ENCODE results near the gene TBCD.
"Not testable (repeated sequence)": the region's sequence is repeated elsewhere in the genome, so short reads cannot be mapped to it uniquely, and the experiment has no call there.

The TBCD gene

DNA sequence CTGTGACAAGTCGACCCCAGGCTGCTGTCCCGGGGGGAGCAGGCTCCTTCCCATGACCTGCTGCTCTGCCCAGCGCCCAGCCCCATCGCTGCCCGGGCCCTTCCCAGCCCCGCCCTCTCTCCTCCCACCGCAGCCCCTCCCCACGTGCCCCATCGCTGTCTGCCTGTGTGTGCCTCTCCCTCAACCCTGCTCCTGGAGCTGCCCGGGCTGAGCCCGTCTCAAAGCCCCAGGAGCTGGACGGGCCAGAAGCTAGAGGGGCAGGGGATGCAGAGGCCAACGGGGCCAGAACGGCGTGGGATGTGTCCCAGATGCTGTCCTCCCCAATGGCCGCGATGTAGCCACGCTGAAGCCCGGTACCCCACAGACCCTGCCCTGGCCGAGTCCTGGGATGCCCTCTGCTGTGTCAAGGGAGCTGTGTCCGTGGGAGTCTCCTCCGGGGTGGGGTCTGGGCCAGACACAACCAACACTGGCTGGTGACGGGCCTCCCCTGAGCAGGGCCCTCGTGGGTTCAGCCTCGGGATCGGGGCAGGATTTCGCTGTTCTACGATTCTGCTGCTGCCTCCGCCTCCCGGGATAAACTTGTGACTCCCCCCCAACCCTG is 206.2 kb downstream of the TBCD start:
- no peak for DNase-seq (ENCODE audit: low spot score)

DNA sequence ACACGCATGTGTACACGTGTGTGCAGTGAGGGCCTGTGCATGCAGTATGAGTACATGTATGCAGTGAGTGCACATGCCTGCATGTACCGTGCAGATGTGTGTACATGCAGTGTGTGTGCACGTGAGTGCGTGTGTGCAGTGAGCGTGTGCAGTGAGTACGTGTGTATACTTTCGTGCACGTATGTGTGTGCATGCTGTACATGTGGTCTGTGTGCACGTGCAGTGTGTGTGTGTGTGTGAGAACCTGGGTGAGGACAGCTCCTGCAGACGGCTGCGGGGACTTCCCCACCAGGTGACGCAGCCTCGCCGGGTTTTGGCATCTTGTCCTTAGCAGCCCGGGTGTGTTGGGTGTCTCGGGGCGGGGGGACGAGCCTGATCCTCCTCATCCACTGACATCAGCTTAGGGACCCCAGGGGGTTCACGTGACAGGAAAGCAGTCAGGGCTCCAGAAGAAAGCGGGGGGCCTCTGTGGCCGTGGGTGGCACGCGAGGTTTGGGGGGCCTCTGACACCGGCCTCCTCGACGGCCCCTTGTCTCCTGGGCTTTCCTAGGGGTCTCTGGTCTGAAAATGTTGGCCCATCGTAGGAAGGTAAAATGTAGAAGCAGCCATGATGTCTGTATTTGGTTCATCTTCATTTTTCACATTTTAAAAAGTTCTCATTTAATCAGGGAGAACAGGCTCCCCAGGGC is 207.5 kb downstream of the TBCD start:
- DNase-seq (ENCODE audit: low spot score): no peak

DNA sequence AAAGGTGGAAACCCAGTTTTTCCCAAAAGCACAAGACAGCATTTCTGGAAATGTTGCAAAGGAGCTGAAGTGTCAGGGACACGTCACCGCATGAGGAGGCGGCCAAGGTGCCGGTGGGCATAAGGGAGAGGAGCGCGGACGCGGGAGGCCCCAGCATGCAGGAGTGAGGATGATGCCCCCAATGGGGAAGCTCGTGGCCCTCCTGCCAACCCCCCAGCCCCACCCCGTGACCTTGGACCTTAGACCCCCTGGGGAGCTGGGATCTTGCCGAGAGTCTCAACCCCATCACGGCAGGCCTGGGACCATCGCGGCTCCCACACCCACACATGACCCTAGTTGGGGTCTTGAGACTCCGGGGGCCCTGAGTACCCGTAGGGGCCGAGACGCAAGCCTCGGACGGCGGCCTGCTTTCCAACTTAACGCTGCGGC is 208.1 kb downstream of the TBCD start:
- no peak for DNase-seq (ENCODE audit: low spot score)

DNA sequence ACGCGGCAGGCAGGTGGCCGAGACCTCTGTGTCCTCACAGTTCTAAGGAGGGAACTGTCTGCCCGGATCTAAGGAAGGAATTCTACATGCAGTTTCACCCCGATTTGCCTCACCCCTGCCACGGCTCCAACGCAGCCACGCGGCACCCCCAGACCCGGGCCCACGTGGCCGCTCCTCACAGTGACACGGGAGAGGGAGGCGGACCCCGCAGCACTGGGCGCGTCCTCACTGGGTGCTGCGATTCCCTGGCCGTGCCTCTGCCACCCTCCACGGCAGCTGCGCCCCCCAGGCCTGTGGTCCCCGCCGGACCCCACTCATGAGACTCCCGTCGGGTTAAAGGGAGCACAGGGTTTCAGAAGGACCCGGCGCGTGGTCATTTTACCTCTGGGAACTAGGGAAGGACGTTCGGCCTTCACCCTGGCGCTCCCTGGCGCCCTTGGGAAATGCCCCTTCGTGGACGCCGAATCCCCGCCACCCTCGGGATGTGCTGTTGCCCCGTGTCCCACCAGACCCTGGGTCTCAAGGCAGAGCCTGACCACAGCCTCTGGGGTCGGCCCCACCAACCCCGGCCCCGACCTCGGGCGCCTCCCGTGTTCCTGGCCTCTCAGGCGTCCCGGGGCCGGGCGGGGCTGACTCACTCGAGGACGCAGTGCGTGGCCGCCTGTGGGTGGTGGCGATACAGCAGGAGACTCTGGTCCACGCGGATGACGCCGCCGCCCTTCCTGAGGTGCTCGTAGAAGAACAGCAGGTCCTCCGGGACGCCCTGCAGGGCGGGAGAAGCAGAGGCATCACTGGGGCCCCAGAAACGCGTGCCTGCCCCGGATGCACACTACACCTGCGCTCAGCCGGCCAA is 208.8 kb downstream of the TBCD start:
- DNase-seq (ENCODE audit: low spot score): no peak

DNA sequence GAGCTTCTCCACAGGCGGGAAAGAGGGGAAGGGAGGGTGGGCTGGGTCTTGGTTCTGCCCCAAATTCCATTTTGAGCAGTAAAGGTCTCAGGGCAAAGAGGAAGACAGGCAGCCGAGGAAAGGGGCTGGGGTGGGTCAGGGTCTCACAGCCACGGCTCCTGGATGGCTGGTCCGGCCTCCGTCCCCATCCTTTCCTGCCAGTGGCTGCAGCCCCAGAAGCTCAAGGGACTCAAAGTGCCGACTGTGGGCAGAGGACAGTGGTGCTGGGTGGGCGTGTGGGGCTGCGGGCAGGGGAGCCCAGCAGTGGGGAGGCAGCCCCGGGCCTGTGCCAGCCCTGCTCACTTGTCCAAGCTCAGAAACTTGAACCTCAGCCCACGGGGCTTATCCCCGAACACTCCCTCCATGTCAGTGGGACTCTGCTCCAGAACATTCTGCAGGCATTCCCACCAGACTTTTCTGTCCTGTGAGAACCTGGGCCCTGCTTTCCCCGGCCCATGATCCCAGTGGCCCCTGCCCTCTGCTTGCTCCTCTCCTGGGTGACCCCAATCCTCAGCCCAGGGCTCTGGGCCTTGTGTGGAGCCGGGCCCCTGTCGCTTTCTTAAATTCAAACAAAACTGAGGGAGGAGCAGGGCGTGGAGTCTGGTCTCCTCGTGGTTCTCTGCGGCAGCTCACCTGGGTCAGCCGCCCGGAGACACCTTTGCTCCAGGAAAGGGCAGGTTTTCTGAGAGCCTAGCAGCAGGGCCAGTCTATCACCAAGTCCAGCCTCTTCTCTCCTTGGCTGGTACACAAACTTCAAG is 209.7 kb downstream of the TBCD start:
- DNase-seq (ENCODE audit: low spot score): no peak

DNA sequence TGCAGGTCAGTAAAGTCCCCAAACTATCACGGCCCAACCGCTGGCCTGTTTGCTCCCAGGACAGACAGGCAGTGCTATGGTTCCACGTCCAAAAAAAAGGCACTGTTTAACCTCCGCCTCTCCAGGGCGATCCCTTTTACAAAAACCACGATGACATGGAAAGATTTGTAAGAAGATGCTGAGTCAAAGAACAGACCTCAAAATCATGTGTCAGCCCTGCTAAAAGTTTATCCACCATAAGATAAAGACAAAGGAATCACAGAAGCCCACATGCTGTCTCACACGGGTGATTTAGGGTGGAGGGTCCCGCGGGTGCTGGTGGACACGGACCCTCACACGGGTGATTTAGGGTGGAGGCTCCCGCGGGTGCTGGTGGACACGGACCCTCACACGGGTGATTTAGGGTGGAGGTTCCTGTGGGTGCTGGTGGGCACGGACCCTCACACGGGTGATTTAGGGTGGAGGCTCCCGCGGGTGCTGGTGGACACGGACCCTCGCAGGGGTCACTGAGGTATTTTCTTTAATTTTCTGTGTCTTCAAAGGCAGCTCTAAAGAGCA is 210.4 kb downstream of the TBCD start:
- no peak for DNase-seq (ENCODE audit: low spot score)

DNA sequence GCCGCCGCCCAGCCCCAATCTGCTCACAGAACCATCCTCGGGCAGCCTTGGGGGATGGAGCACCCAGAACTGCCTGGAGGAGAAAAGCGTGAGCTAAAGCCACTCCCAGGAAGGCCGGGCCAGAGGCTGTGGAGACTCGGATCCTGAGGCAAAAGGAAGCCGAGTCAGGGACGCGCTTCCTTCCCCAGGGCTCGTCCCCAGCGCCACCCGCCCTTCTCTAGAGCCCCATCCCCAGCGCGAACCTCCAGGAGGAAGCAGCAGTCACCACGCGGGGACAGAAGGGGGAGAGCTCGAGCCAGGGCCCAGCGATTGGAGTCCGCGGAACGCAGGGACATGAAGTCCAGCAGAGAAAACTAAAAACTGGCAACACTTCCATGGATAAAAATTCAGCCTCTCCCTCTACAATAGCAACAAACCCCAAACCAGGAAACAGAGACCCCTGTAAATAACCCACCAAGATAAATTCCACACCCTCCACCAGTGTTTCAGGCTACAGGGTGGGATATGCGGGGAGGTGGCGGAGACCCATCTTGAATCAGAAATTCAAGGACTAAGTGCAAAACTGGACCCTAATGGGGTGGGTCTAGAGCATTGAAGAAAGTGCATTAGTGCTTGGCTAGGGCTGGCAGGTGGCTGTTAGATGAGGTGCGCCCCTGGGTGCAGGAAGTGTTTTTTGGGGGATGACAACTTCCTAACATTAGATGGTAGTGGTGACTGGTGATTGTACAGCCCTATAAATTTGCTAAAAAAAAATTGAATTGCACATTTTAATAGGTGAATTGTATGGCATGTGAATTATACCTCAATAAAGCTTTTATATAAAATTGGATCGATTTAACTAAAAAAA is 211.5 kb downstream of the TBCD start:
- DNase-seq (ENCODE audit: low spot score): no peak

DNA sequence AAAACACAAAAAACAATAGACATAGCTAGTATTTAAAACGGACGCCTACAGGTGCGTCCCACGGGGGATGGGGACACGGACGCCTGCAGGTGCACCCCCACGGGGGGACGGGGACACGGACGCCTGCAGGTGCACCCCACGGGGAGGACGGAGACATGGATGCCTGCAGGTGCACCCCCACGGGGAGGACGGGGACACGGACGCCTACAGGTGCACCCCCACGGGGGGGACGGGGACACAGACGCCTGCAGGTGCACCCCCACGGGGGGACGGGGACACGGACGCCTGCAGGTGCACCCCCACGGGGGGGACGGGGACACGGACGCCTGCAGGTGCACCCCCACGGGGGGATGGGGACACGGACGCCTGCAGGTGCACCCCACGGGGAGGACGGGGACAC is 212.6 kb downstream of the TBCD start:
- not testable (repeated sequence) for DNase-seq (ENCODE audit: low spot score)

DNA sequence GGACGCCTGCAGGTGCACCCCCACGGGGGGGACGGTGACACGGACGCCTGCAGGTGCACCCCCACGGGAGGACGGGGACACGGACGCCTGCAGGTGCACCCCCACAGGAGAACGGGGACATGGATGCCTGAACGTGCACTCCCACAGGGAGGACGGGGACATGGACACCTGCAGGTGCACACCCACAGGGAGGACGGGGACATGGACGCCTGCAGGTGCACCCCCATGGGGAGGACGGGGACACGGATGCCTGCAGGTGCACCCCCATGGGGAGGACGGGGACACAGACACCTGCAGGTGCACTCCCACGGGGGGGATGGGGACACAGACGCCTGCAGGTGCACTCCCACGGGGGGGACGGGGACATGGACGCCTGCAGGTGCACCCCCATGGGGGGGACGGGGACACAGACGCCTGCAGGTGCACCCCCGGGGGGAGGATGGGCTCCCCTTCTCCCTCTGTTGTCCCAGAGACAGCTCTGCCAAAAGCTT is 213.0 kb downstream of the TBCD start:
- no peak for DNase-seq (ENCODE audit: low spot score)

DNA sequence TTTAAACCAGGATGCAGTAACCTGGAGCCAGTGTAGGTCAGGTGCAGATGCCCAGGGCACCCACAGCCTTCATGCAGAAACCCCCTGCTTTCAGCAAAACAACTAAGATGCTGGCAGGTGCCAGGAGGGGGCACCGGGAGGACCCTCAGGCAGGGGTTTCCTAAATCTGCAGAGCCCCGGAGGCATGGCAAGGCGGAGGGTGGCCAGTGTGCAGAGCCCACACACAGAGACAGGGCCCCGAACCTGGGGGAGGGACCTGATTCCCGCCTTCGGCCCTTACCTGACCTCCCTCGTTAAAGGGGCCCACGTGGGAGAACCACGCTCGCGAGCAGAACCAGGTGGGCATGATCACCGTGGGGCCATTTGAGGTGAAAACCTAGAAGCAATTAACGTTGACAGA is 213.5 kb downstream of the TBCD start:
- DNase-seq (ENCODE audit: low spot score): no peak

DNA sequence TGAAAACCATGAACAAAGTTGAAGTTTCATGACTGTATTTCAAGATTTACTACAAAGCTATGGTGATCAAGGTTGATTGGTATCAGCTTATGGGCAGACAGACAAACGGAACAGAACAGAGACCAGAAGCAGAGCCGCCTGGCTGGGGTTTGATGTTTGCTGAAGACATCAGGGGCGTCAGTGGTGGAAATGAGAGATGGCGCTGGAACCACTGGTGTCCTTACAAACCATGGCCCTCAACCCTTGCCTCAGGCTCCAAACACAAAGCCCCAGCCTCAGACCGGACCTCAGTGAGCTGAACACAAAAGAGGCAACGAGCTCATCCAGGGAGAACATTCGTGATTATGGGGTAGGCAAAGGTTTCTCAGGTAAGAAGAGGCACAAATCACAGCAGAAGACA is 214.6 kb downstream of the TBCD start:
- DNase-seq (ENCODE audit: low spot score): no peak

DNA sequence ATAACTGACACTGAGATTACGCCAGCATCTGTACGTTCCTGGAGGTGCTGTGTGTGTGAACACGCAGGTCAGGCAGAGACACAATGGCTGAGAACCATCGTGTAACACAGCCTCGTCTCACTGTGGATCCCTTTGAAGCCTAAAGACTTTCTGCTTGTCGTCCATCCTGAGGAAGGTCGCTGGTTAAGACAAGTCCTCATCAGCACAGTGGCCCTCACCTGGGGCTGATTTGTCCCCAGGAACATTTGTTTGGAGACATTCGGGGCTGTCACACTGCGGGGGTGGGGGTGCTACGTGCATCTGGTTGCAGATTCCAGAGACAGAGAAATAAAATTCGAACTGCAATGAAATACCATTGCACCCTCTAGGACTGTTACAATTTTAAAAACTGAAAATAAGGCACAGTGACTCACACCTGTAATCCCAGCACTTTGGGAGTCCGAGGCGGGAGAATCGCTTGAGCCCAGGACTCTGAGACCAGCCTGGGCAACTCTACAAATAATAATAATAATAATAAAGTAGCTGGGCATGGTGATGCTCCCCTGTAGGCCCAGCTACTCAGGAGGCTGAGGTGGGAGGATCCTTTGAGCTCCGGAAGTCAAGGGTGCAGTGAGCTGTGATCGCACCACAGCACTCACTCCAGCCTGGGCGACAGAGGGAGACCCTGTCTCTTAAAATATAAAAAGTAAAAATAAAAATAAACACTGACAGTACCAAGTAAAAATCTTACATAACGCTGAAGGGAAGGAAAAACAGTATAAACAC is 215.6 kb downstream of the TBCD start:
- no peak for DNase-seq (ENCODE audit: low spot score)

DNA sequence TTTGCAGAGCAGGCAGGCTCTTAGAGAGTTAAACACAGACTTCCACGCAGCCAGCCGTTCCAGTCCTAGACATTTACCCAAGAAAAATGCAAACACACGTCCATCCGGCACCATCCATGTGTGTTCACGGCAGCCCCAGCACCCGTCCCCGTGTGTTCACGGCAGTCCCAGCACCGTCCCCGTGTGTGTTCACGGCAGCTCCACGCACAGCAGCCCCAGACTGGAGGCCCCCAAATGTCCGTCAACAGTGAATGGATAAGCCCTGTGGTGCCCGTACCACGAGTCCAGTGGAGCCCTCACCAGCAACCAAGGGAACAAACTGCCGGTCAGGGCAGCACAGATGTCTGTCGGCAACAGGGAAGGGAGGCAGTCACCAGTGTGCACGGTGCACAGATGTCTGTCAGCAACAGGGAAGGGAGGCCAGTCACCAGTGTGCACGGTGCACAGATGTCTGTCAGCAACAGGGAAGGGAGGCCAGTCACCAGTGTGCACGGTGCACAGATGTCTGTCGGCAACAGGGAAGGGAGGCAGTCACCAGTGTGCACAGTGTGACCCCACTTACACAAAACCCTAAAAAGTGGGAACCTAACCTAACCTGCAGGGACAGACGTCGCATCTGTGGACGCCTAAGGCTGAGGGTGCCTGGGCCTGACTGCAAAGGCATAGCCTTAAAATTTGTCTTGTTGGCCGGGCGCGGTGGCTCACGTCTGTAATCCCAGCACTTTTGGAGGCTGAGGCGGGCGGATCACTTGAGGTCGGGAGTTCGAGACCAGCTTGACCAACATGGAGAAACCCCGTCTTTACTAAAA is 216.4 kb downstream of the TBCD start:
- not testable (repeated sequence) for DNase-seq (ENCODE audit: low spot score)

DNA sequence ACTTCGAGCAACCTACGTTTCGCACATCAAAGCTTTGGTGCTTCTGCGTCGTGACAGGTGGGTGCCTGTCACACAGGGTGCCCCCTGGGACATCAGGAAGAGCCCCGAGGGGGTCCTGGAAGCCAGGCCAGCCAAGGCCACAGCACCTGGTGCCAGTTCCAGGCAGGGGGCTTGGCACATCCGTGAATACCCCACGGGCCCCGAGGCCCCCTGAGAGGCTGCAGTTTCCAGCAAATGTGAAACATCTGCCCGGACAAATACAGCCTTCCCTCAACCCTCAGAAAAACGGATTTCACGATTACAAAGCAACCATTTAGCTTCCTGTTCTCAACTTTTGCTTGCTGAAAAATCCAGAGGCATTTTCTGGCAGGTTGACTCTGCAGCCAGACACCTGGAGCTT is 218.2 kb downstream of the TBCD start:
- DNase-seq (ENCODE audit: low spot score): no peak

DNA sequence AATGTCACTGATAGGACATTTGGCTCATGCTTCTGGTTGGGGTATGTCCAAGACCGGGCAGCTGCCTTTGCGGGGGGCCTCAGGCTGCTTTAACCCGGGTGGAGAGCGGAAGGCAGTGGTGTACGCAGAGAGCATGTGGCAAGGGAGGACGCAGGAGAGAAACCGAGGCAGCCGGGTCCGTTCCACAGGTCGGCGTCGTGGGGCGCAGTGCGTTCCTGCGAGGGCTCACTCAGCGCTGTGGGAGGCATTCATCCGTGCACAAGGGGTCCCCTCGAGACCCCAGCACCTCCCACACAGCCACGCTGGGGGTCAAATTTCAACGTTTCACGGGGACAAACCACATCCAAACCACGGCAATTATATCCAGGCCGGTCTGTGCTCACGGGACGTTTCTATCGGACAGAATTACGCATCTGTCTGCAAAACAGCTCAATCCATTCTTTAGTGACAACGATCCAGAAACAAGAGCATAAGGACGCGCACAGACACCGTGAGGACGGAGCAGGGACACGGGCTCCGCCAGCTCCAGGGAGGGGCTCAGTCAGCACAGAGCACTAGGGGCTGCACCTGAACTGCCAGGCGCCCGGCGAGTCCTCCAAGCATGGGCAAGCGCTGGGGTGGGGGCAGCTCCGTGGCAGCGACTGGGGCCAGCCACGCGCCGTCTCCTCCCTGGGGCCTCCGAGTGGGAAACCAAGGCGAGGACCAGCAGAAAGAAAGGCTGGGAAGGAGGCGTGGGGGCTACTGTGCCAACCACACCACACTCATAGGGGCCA is 219.1 kb downstream of the TBCD start:
- DNase-seq (ENCODE audit: low spot score): no peak

DNA sequence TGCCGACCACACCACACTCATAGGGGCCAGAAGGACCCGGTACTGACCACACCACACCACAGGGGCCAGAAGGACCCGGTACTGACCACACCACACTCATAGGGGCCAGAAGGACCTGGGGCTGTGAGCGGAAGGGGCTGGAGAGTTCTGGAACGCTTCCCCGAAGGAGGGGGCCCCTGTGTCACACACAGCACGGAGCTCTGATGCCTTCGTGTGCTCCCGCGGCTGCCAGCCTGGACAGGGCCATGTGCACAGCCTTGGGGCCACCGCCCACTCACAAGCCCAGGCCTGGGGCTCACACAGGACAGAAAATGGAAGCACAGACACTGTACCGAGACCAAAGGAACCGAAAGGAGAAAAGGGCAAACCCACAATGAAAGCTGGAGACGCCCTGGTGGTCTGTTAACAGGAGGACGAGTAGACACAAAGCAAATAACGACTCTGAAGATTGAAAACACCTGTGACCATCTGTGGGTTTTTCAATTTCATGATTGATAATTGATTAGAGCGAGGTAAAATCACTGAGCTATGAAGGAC is 221.0 kb downstream of the TBCD start:
- DNase-seq (ENCODE audit: low spot score): no peak

DNA sequence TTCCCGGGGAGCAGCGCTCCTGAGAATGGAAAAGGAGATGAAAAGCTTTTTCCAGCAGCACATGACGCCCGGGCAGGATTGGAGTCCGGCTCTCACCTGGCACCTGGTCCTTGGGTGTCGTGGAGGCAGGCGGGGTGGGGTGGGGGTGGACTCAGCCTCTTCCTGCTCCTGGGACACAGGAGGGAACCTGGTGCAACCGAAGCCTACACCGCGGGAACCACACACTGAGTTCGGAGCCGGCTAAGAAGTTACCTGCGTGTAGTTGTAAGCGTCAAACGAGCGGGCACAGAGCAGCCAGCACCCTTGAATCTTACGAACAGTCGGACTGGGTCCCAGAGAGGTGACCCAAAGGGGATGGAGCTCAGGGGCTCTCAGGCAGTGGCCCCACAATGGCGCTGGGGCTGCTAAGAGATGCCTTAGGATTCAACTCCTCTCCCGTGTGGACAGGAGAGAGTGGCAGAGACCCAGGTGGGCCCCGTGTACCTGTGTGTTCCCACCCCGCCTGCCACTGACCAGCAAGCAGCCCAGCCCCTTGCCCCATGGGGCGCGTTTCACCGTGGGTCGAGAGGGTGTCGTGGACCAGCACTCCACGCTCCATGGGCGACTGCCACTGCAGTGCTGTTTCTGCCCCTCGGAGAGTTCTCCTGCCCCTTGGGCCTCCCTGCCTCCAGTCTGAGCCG is 221.7 kb downstream of the TBCD start:
- DNase-seq (ENCODE audit: low spot score): no peak

Data from hematopoietic multipotent progenitor cell treated with erythropoietin and hydrocortisone succinate and interleukin-3 and kit ligand, for 17 days (in vitro differentiated cells).